ENCODE data around the gene GPR161.

DNA sequence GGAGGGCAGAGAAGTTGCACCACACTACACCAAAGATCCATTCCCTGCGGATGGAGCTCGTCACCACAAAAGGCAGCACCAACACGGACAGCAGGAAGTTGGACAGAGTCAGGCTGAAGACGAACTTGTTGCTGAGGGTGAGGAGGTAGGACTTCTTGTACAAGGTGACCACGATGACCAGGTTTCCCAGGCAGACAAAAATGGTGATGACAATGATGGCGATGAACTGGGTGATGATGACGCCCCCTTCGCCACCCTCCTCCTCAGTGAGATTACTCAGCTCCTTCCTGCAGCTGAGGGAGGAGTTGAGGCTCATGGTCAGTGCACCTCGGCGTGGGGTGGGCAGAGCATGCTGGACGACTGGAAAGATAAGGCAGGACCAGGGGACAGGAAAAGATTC lies 32.2 kb downstream of the GPR161 start:
- TF ChIP-seq, protein P1, sequence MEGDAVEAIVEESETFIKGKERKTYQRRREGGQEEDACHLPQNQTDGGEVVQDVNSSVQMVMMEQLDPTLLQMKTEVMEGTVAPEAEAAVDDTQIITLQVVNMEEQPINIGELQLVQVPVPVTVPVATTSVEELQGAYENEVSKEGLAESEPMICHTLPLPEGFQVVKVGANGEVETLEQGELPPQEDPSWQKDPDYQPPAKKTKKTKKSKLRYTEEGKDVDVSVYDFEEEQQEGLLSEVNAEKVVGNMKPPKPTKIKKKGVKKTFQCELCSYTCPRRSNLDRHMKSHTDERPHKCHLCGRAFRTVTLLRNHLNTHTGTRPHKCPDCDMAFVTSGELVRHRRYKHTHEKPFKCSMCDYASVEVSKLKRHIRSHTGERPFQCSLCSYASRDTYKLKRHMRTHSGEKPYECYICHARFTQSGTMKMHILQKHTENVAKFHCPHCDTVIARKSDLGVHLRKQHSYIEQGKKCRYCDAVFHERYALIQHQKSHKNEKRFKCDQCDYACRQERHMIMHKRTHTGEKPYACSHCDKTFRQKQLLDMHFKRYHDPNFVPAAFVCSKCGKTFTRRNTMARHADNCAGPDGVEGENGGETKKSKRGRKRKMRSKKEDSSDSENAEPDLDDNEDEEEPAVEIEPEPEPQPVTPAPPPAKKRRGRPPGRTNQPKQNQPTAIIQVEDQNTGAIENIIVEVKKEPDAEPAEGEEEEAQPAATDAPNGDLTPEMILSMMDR (IDR thresholded peaks at IDR 0.05), result no peak
- TF ChIP-seq ZFX (IDR thresholded peaks at IDR 0.05; ENCODE audit: borderline replicate concordance), result no peak

Data from 22Rv1 (cell line).